ENCODE measurements around the gene M1AP.

- TF ChIP-seq CTCF (IDR thresholded peaks at IDR 0.05) (no peak), POLR2A (IDR thresholded peaks at IDR 0.05) (no peak)
Observed at GRCh38 chr2:74536166-74536950, 111.8 kb downstream of the M1AP start.
